ENCODE measurements around the gene ITGA2B.
"Not testable (repeated sequence)": the region's sequence is repeated elsewhere in the genome, so short reads cannot be mapped to it uniquely, and the experiment has no call there.

ITGA2B gene

DNA sequence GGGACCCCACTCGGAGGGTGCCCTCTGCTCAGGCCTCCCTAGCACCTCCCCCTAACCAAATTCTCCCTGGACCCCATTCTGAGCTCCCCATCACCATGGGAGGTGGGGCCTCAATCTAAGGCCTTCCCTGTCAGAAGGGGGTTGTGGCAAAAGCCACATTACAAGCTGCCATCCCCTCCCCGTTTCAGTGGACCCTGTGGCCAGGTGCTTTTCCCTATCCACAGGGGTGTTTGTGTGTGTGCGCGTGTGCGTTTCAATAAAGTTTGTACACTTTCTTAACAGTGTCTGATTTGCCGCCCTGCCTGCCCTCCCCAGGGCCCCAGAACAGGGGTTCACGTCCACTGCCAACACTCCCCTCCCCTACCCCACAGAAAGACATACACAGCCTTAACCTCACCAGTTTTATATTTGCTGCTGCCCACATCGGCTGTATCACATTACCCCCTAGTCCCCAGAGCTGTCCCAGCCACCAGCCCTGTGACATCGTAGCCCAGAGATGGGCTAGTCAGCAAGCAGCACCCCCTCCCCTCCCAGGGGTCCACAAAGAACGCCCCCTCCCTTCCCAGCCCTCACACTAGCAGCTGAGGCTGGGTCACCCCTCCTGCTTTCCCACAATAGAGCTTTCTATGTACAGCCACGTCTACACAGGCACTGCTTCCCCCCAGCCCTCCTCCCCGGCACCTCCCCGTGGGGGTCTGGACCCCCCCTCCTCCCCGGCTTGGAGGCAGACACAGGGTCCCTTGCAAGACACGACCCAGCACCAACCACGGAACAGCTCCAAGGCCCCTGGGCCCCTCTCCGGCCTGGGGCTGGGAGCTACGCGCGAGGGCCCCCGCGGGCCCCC is 36.4 kb downstream of the ITGA2B start:
- Mint-ChIP-seq H3K27ac (no peak overlapping the region), H3K27me3 (no peaks in the 10 kb centered on the region), H3K9me3 (no peaks in the 10 kb centered on the region), H3K36me3 (peaks cover 2% of the 10 kb centered on the region), H3K4me1 (peaks cover 8% of the 10 kb centered on the region), H3K4me3 (peak overlapping the region; percentile 74)

DNA sequence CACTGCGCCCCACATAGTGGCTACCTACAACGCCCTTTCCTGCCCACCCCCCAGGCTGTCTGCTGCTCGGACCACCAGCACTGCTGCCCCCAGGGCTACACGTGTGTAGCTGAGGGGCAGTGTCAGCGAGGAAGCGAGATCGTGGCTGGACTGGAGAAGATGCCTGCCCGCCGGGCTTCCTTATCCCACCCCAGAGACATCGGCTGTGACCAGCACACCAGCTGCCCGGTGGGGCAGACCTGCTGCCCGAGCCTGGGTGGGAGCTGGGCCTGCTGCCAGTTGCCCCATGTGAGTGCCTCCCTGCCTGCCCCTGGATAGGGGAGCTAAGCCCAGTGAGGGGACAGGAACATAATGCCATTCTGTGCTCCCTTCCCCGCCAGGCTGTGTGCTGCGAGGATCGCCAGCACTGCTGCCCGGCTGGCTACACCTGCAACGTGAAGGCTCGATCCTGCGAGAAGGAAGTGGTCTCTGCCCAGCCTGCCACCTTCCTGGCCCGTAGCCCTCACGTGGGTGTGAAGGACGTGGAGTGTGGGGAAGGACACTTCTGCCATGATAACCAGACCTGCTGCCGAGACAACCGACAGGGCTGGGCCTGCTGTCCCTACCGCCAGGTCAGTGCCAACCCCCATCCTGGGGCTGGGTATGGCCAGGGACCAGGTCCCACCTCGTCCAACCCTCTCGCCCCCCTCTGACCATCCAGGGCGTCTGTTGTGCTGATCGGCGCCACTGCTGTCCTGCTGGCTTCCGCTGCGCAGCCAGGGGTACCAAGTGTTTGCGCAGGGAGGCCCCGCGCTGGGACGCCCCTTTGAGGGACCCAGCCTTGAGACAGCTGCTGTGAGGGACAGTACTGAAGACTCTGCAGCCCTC is 37.3 kb downstream of the ITGA2B start:
- H3K27me3 Mint-ChIP-seq, result no peaks in the 10 kb centered on the region
- peaks cover 2% of the 10 kb centered on the region for H3K36me3 Mint-ChIP-seq
- H3K4me1 Mint-ChIP-seq, result peaks cover 5% of the 10 kb centered on the region
- H3K4me3 Mint-ChIP-seq, result peak overlapping the region; percentile 36
- no peak overlapping the region for H3K27ac Mint-ChIP-seq
- no peaks in the 10 kb centered on the region for H3K9me3 Mint-ChIP-seq

DNA sequence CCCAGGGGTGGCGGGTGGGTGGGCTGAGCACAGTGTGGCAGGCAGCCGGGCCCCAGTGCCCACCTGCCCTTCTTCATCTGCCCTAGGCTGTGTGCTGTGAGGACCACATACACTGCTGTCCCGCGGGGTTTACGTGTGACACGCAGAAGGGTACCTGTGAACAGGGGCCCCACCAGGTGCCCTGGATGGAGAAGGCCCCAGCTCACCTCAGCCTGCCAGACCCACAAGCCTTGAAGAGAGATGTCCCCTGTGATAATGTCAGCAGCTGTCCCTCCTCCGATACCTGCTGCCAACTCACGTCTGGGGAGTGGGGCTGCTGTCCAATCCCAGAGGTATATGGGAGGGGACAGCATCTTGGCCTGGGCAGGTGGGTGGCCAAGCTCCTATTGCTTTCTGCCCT is 38.0 kb downstream of the ITGA2B start:
- Mint-ChIP-seq H3K4me1 (peaks cover 5% of the 10 kb centered on the region), H3K9me3 (no peaks in the 10 kb centered on the region), H3K27ac (no peak overlapping the region), H3K4me3 (no peak overlapping the region), H3K36me3 (peaks cover 2% of the 10 kb centered on the region), H3K27me3 (no peaks in the 10 kb centered on the region)

DNA sequence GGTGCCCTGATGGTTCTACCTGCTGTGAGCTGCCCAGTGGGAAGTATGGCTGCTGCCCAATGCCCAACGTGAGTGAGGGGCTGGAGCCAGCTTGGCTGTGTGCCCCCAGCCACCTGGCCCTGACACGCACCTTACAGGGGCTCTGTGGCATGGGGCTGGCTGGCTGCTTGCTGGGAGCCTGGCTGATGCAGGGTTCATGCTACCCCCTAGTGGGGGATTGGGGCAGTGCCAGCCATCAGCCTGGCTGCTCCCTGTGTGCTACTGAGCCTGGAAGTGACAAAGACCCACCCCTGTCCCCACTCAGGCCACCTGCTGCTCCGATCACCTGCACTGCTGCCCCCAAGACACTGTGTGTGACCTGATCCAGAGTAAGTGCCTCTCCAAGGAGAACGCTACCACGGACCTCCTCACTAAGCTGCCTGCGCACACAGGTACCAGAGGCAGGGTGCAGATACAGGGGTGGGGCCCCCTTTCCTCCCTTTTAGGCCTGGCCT is 38.7 kb downstream of the ITGA2B start:
- Mint-ChIP-seq H3K27me3 (no peaks in the 10 kb centered on the region), H3K36me3 (peaks cover 2% of the 10 kb centered on the region), H3K4me3 (no peak overlapping the region), H3K27ac (no peak overlapping the region), H3K9me3 (no peaks in the 10 kb centered on the region), H3K4me1 (peaks cover 11% of the 10 kb centered on the region)

DNA sequence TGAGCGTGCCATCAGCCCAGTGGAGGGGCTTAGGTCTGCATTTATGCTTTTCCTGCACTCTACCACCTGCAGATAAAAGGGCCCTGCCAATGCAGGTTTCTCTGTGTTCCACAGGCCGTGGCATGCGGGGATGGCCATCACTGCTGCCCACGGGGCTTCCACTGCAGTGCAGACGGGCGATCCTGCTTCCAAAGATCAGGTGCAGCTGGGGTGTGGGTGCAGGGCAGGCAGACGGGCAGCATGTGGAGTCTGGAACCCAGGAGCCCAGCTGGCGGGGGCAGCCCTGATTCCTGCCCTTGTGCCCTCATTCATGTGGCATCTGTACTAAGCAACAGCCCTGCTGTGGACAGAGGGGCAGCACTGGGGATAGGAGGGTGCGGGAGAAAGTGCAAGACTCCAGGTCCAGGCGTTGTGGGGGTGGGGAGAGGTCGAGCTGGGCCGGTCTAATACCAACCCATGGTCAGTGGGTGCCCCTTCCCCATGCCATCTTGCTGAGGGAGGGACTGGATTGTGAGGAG is 39.8 kb downstream of the ITGA2B start:
- Mint-ChIP-seq H3K36me3 (peaks cover 2% of the 10 kb centered on the region), H3K9me3 (no peaks in the 10 kb centered on the region), H3K27ac (no peak overlapping the region), H3K4me1 (peaks cover 21% of the 10 kb centered on the region), H3K4me3 (no peak overlapping the region), H3K27me3 (no peaks in the 10 kb centered on the region)

DNA sequence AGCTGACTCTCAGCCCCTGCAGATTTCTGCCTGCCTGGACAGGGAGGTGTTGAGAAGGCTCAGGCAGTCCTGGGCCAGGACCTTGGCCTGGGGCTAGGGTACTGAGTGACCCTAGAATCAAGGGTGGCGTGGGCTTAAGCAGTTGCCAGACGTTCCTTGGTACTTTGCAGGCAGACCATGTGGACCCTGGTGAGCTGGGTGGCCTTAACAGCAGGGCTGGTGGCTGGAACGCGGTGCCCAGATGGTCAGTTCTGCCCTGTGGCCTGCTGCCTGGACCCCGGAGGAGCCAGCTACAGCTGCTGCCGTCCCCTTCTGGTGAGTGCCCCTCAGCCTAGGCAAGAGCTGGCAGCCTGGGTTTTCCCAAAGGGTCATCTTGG is 40.5 kb downstream of the ITGA2B start:
- no peaks in the 10 kb centered on the region for H3K27me3 Mint-ChIP-seq
- H3K4me3 Mint-ChIP-seq, result no peak overlapping the region
- H3K27ac Mint-ChIP-seq, result no peak overlapping the region
- peaks cover 2% of the 10 kb centered on the region for H3K36me3 Mint-ChIP-seq
- no peaks in the 10 kb centered on the region for H3K9me3 Mint-ChIP-seq
- peaks cover 21% of the 10 kb centered on the region for H3K4me1 Mint-ChIP-seq

DNA sequence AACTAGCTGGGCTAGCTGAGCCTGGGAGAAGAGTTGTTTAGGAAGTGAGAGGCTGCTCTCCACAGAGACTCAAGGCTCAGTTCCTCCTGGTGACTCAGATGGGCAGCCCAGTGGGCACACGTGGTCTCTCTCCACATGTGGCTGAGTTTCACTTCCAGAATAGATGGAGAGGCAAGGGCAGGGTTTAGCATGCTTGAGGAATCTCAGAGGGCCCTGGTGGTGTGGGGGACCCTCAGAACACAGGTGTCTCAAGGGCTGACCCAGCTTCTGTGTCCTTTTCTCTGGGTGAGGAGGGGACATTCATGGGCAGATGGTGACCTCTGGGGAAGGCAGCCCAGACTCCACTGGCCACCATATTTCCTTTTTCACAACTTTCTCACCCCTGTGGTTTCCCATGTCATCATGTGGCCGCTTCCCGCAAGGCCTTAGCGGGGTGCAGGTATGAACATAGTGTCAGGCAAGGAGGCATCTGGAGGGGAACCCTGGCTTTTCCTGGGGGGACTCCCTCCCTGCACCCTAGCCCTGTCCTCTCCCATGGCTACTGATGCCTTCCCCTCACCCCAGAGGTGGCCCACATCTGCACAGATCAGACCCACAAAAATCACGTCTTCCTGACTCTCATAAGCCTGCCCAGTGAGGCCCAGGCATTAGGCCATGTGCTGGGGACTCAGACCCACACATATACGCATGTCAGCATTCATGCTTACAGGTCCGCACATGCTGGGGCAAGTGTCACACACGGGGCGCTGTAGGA is 41.0 kb downstream of the ITGA2B start:
- H3K4me3 Mint-ChIP-seq, result no peak overlapping the region
- H3K27ac Mint-ChIP-seq, result no peak overlapping the region
- peaks cover 21% of the 10 kb centered on the region for H3K4me1 Mint-ChIP-seq

DNA sequence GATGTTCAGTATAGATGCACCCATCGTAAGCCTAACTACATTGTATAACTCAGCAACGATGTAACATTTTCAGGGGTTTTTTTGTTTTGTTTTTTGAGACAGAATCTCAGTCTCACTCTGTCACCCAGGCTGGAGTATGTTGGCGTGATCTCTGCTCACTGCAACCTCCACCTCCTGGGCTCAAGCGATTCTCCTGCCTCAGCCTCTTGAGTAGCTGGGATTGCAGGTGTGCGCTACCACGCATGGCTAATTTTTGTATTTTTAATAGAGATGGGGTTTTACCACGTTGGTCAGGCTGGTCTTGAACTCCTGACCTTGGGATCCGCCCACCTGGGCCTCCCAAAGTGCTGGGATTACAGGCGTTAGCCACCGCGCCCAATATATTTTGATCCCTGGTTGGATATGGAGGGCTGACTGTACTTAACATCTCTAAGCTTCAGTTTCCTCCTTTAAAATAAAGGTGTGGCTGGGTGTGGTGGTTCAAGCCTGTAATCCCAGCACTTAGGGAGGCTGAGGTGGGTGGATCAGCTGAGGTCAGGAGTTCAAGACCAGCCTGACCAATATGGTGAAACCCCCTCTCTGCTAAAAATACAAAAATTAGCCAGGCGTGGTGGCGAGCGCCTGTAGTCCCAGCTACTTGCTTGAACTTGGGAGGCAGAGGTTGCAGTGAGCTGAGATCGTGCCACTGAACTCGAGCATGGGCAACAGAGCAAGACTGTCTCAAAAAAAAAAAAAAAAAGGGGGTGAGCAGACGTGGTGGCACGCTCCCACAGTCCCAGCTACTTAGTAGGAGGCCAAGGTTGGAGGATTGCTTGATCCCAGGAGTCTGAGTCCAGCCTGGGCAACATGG is 42.0 kb downstream of the ITGA2B start:
- not testable (repeated sequence) for H3K9me3 Mint-ChIP-seq, H3K36me3 Mint-ChIP-seq, H3K4me3 Mint-ChIP-seq, H3K27ac Mint-ChIP-seq, H3K27me3 Mint-ChIP-seq
- peaks cover 16% of the 10 kb centered on the region for H3K4me1 Mint-ChIP-seq

More for the DNA sequence above, 41.0 kb downstream of the ITGA2B start:
- Mint-ChIP-seq H3K27me3 (no peaks in the 10 kb centered on the region), H3K36me3 (peaks cover 2% of the 10 kb centered on the region), H3K9me3 (no peaks in the 10 kb centered on the region)

DNA sequence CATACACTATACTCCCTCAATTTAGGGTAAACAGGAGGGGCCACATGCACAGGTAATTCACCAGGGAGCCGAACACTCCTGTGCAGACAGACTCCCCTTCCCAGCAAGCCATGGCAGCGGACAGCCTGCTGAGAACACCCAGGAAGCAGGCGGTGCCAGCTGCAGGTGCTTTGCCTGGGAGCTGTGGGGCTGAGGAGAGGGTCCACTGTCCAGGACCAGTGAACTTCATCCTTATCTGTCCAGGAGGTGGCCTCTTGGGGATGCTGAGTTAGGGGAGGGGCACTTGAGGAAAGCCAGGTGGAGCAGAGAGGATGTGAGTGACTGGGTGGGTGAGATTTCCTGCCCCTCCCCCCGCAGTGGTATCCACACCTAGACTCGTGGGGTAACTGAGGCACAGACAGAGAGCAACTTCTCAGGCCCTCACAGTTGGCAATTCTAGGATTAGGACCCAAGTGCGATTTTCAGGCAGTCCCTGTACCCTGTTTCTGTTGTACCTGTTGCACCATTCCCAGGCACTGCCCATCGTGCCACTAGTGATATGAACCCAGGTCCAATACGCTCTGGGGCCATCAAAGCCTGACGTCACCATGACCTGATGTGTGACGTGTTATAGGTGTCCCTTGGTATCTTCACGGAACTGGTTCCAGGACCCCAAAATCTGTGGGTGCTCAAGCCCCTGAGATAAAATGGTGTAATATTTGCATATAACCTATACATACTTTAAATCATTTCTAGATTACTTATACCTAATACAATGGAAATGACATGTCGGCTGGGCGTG is 43.2 kb downstream of the ITGA2B start:
- Mint-ChIP-seq H3K9me3 (no peaks in the 10 kb centered on the region), H3K4me1 (peaks cover 16% of the 10 kb centered on the region), H3K27ac (no peak overlapping the region), H3K4me3 (peak overlapping the region; percentile 95), H3K36me3 (no peaks in the 10 kb centered on the region), H3K27me3 (no peaks in the 10 kb centered on the region)

DNA sequence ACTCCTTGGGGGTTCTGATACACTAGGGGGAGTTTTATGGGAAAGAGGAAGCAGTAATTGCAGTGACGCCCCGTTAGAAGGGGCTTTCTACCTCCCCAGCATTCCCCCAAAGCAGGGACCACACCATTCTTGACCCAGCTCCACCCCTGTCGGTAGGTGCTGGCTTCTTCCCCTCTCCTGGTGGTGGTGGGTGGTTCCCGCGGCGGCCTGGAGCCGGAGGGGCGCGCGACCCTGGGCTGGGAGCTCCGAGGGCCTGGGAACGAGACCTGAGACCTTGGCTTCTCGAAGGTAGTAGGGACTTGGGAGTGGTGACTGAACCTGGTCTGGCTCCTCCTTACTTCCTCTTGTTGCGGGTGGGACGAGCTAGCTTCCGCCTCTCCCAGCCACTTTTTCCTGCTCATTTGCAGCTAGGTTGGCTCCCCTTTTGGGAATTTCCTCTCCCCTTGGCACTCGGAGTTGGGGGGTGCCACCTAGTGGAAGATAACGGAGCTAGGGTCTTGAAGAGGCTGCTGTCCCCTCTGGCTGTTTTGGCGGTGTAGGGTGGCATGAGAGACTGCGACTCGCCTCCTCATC is 43.9 kb downstream of the ITGA2B start:
- no peaks in the 10 kb centered on the region for H3K9me3 Mint-ChIP-seq
- no peak overlapping the region for H3K27ac Mint-ChIP-seq
- H3K27me3 Mint-ChIP-seq, result no peaks in the 10 kb centered on the region
- peak overlapping the region; percentile 95 for H3K4me3 Mint-ChIP-seq
- no peaks in the 10 kb centered on the region for H3K36me3 Mint-ChIP-seq
- peaks cover 16% of the 10 kb centered on the region for H3K4me1 Mint-ChIP-seq

DNA sequence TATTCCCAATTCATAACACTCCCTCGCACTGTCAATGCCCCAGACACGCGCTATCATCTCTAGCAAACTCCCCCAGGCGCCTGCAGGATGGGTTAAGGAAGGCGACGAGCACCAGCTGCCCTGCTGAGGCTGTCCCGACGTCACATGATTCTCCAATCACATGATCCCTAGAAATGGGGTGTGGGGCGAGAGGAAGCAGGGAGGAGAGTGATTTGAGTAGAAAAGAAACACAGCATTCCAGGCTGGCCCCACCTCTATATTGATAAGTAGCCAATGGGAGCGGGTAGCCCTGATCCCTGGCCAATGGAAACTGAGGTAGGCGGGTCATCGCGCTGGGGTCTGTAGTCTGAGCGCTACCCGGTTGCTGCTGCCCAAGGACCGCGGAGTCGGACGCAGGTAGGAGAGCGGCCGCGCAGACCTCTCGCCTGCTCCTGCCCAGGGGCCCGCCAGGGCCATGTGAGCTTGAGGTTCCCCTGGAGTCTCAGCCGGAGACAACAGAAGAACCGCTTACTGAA is 44.5 kb downstream of the ITGA2B start, which contains the start of gene GRN:
Gene GRN, plus strand, starts transcription at position 364 of the 515 bp plus-strand sequence. CDS start 3,863 bp downstream, outside the sequence.
- Mint-ChIP-seq H3K9me3 (no peaks in the 10 kb centered on the region), H3K36me3 (no peaks in the 10 kb centered on the region), H3K4me3 (peak within 1 kb of the TSS; percentile 95), H3K4me1 (peaks cover 16% of the 10 kb centered on the region), H3K27me3 (no peaks in the 10 kb centered on the region), H3K27ac (peak within 1 kb of the TSS; percentile 26)

DNA sequence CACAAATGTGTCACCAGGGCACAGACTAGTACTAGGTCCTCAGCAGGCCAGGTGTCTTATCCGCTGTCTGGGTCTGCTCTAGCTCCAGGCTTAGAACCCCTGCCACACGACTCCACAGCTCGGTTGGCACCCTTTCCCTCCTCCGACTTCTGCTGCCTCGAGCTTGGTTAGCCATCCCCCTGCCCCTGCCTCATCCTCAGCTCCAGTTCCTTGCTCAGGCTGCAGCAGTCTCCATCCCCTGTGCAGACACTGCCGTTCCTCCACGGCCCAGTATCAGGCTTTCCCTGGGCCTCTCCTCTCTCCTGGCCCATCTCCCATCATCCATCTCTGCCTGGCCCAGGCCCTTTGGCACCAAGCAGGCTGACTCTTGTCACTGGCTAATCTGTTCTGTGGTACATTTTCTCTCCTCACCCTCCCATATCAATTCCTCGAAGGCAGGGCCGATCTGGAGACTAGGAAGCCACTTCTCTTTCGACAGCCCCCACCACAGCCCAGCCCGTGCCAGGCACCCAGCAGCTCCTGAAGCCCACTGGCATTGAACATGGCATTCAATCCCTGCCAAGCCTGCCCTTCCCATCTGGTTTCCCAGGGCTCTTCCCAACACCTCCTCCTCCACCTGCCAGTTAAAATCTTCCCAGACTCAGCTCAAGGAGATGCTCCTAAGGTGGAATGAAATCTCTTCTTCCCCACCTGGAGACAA is 45.8 kb downstream of the ITGA2B start:
- Mint-ChIP-seq H3K9me3 (no peaks in the 10 kb centered on the region), H3K27me3 (no peaks in the 10 kb centered on the region), H3K4me1 (peaks cover 16% of the 10 kb centered on the region), H3K36me3 (no peaks in the 10 kb centered on the region), H3K27ac (no peak overlapping the region), H3K4me3 (no peak overlapping the region)

DNA sequence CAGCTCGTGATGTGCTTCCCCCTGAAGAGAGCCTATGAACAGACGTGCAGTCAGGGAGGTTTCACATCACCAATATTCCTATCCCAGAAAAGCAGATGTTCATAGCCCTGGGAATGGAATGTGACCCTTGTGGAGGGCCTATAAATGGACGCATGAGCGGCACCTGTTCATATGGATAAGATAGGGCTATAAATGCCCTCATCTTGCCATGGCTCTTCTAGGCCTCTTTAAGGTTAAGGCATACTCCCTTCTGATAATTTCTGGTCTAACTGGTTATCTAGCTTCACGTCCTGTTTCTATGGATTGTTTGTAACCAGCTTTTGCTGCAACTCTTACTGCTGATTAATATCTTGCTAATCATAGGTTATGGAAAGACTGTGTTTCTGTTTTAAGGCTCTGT is 48.9 kb downstream of the ITGA2B start:
- H3K27ac Mint-ChIP-seq, H3K9me3 Mint-ChIP-seq, H3K36me3 Mint-ChIP-seq, H3K4me1 Mint-ChIP-seq, H3K4me3 Mint-ChIP-seq, H3K27me3 Mint-ChIP-seq: not testable (repeated sequence)

Data from activated naive CD4-positive, alpha-beta T cell treated with anti-CD3 and anti-CD28 coated beads, Interleukin-2, amount 50 U/mL, for 24 hours (primary cell).